GM13977 (cell line): Measurements from ENCODE around the gene TMIGD1.
A peak's percentile ranks its signal among the peaks of the same experiment; 100 is the strongest.

Source experiments
- DNase-seq: peaks from one replicate; pipeline ENCODE4 v3.0.0; 2012; ENCODE audit warnings: low spot score
- CTCF ChIP-seq: IDR thresholded peaks from 2 replicates; pipeline ENCODE4 v1.5.1; 2012; ENCODE audit warnings: mild to moderate bottlenecking, control low read depth; ENCODE audit not compliant: insufficient read depth; ENCODE audit errors: extremely low read depth, missing control alignments
- in situ Hi-C: fragments of 300-500 bp; cut with MboI; formaldehyde crosslinking; loops from one replicate; pipeline ENCODE4 v1.12.0; 2022; ENCODE audit warnings: low sequenced_read_pairs, low pct_unique_long_range_greater_than_20kb, mixed read lengths, inconsistent platforms; ENCODE audit not compliant: unreplicated experiment

TMIGD1 gene

GRCh38 chr17:30333503-30334360, at the start of gene TMIGD1:
Gene TMIGD1 (minus strand): TSS chr17:30334057. CDS start chr17:30332133, 1,924 bp downstream.
- in situ Hi-C loops, result loop anchor here (5.0 to 25.0 kb wide), 2 partner anchors 226 to 379 kb away; no protein-coding TSS in a partner anchor
- DNase-seq, result no peak
- no peak for TF ChIP-seq CTCF

- DNase-seq, result no peak
- TF ChIP-seq CTCF, result no peak
- in situ Hi-C loops, result no loop called here
Measured at GRCh38 chr17:30382345-30382744, 48.5 kb upstream of the TMIGD1 start.

GRCh38 chr17:30381340-30381659, 47.4 kb upstream of the TMIGD1 start:
- in situ Hi-C loops, result no loop called here
- TF ChIP-seq CTCF, result no peak
- no peak for DNase-seq

GRCh38 chr17:30380643-30381339, 46.9 kb upstream of the TMIGD1 start:
- no peak for TF ChIP-seq CTCF
- in situ Hi-C loops, result no loop called here
- no peak for DNase-seq

- in situ Hi-C loops, result no loop called here
- DNase-seq, result peak; percentile 64
- TF ChIP-seq CTCF, result no peak
Measured at GRCh38 chr17:30379903-30380381, 46.1 kb upstream of the TMIGD1 start.

GRCh38 chr17:30379303-30379902, 45.5 kb upstream of the TMIGD1 start:
- in situ Hi-C loops, result no loop called here
- no peak for TF ChIP-seq CTCF
- DNase-seq, result peak; percentile 39
